Hematopoietic multipotent progenitor cell treated with erythropoietin and hydrocortisone succinate and interleukin-3 and kit ligand, for 17 days (in vitro differentiated cells): ENCODE data around the gene FHIT.
"Not testable (repeated sequence)": the region's sequence is repeated elsewhere in the genome, so short reads cannot be mapped to it uniquely, and the experiment has no call there.

Experiments
- DNase-seq: peaks from one replicate; pipeline ENCODE4 v3.0.0-alpha.2; 2015; ENCODE audit warnings: low spot score

Gene FHIT

DNA sequence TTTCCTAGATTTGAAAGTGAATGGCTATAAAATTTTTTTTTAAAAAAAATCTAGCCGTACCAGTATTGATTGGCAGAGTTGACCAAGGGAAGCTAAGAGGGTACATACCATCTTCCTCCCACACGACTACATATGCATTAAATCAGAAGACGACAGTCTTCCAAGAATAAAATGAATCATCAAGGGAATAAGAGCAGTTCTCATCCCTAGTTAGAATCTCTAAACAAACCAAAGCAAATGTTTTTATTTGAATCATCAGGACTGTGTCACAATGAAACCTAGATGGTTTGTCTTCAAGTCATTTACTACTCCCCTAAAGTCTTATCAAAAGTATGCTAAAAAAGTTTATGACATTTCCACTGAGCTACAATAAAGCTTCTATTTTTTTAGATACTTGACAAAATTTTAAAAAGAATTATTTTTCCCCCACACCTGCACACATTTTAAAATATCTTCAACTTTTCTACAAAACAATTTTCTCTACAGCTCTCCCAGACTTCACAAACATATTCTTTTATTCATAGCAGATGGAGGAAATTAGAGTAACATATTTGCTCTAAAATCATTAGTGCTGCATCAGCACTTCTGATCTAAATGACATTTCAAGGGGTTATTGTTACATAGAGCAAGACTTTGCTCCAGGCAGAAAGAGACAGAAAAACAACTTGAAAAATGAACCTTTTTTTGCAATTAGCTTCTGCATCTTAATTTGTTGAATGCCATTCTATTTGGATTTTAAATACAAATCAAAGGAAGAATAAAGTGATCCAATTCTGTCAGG lies 547.1 kb downstream of the FHIT start:
- no peak for DNase-seq

DNA sequence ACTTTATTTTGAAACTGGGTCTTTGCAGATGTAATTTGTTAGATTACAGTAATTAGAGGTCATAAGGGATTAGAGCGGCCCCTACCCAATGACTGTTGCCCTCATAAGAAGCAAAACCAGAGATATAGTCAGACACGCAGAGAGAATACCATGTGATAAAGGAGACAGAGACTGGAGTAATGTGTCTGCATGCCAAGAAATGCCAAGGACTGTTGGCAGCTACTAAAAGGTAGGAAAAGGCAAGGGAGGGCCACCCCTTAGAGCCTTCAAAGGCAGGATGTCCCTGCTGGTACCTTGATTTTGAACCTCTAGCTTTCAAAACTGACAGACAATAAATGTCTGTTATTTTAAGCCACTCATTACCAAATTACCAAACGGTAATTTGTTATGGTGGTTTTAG lies 548.2 kb downstream of the FHIT start:
- DNase-seq = no peak

DNA sequence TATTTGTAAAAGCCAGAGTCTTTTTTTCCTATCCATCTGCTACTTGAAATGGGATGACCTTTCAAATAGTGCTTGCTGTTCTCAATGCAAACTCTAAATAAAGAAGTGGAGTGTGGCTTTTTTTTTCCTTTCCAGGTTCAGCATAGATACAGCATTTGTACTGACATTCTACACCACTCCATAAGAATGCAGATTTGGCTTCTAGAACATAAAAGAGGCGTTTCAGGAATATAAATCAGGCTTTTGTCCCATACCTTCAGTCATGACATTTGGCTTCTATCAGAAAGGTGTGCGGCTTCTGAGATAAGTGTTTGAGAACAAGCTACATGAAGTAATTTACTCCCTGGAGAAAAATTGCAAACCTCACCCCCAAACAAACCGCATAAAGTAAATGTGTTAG lies 553.1 kb downstream of the FHIT start:
- DNase-seq = no peak

DNA sequence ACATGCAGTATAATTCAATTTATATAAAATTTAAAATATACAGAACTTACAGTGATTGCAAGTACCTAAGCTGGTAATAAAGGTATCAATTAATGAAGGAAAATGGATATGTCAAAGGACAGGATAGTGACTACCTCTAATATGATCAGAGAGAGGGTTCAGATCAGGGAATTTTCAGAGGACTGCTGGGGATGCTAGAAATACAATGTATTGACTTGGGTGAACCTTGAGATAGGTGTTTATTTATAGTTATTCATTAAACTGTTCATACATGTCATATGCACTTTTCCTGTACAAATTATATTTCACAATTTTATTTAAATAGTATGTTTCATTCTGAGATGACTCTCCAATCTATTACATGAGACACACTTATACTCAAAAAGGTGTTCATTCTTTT lies 554.1 kb downstream of the FHIT start:
- DNase-seq = no peak

DNA sequence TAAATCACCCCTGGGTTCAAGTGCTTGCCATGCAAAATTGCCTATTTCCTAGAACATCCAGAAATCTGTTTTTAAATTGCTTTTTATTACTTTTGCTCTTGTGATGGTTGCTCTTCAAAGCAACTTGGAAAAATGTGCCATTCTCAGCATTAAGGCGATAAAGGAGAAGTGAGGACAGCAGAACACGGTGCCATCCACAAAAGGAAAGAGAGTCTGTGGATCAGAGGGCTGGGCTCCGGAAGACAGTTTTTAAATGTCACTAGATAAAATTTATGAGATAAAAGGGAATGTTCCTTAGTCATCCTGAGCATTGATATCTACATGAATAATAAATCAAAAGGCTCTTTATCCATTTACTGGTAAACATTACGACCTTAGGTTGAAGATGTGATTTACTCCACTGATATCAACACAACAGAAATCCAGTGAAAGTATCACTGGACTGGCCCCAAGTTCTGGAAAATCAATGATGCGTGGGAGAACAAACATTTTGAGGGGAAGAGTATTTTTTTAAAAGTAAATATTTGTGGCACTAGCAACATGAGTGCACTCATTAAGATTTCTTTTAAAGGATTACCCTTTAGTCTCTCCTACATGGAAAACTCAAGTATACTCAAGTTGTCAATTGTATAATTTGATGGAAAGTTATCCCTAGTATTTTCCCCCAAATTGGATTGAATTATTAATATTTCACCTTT lies 554.7 kb downstream of the FHIT start:
- DNase-seq = no peak

DNA sequence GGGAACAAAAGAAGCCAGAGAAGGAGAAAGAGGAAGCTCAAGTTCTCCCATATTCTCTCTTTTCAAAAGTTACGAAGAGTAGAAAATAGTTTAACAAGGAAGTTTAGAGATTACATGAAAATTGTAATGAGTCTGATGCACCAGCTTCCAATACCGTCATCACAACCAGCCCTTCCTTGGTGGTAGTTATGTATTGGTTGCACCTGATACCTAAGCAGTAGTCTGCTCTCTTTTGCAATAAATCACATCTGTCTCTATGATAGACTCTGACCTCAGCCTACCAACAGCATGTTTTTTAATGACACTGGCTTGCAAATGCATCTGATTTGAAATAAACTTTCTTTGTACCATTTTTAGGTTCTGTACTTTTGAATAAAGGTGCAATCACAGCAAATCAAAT lies 575.8 kb downstream of the FHIT start:
- DNase-seq = no peak

DNA sequence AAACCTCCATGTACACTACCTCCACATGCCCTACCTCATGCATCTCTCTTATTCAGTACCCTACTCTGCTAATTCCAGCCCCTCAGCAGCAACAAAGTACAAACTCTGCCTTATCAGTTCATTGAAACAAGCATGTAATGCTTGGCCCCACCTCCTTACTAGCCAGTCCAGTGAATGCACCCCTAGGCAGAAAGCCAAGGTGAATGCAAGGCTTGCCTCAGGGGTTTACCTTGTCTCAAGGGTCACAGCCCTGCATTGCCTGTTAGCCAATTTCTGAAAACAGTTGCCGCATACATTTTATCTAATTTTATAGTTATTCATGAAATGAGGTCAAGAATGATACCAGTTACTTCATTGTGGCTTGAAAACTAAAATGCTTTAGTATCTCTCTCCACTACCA lies 576.4 kb downstream of the FHIT start:
- no peak for DNase-seq

DNA sequence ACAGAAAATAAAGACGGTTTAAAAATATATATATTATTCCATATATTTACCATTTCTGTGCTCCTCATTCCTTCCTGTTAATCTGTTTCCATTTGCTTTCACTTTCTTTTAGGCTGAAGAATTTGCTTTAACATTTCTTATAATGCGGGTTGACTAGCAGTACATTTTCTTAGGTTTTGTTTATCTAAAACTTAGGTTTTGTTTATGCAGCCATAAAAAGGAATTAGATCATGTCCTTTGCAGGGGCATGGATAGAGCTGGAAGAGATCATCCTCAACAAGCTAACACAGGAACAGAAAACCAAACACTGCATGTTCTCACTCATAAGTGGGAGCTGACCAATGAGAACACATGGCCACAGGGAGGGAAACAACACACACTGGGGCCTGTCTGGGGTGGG lies 578.1 kb downstream of the FHIT start:
- DNase-seq = no peak

DNA sequence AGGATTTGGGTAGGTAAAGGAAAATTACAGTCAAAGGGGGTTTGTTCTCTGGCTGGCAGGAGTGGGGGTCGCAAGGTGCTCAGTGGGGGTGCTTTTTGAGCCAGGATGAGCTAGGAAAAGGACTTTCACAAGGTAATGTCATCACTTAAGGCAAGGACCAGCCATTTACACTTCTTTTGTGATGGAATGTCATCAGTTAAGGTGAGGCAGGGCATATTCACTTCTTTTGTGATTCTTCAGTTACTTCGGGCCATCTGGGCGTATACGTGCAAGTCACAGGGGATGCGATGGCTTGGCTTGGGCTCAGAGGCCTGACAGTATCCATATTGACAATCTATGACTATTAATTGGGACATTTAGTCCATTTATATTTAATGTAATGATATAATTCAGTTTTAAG lies 578.9 kb downstream of the FHIT start:
- not testable (repeated sequence) for DNase-seq

DNA sequence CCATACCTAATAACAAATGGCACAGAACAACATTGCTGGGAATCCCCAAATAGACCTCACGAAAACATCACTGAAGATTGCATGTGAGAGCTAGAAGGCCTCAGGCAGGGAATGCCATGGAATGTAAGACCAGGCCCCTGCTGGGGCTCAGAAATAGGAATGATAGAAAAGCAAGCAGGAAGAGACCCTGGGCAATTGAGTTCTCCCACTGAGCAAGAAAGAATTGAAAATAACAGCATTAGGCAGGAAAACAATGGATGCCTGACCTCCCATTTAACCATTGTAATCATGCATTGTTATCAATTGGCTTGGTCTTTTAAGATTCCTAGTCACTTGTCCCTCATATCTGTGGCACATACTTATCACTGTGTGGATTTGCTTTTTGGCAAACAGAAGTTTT lies 581.6 kb downstream of the FHIT start:
- DNase-seq = no peak

DNA sequence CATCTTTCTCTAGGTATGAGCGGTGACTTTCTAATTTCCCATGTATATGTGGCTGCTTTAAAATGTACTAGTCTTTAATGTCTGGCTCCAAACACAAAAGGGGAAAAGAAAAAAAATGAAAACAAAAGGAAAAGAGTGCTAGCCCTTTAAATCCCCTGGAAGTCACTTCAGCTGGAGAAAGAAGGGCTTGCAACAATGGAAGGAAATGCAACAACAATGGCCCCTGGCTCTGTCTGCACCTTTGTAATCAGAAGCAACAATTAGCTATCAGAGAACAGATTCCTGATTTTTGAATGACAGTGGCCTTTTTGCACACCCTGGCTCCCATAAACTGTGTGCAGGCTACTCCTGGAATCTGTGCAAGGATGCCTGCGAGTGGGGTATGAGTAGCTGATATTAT lies 591.2 kb downstream of the FHIT start:
- DNase-seq = no peak

DNA sequence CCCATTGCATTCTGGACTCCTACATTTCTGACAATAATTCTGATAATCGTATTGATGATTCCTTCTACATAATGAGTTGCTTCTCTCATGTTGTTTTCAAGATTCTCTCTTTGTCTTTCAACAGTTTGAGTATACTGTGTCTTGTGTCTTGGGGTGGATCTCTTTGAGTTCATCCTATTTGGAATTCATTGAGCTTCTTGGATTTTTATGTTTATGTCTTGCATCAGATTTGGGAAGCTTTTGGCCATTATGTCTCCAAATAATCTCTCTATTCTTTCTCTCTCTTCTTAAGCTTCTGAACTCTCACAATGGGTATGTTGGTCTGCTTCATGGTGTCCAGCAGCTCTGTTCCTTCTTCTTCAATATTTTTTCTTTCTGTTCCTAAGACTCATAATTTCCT lies 592.2 kb downstream of the FHIT start:
- DNase-seq = no peak

DNA sequence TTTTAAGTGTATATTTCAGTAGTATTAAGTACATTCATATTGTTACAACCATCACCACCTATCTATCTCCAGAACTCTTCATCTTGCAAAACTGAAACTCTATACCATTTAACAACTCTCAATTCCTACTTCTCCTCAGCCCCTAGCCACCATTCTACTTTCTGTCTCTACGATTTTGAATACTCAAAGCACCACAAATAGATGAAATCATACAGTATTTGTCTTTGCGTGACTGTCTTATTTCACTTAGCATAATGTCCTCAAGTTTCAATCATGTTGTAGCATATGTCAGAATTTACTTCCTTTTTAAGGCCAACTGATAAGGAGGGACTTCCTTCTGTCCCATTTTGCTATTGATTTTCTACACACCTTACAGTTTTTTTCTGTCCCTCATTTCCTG lies 593.3 kb downstream of the FHIT start:
- DNase-seq = no peak

DNA sequence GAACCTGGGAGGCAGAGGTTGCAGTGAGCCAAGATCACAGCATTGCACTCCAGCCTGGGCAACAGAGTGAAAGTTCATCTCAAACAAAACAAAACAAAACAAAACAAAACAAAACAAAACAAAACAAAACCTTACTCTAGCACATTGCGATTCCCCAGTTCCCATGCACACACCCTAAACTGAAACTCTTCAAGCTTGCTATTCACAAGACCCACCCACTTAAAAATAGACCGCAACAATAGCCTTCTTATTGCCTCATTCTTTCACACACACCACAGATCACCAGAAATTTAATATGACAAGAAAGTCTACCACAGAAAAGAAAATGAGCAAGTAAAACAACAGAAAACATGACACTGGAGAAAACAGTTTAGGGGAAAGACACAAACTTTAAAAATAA lies 598.4 kb downstream of the FHIT start:
- DNase-seq = no peak

DNA sequence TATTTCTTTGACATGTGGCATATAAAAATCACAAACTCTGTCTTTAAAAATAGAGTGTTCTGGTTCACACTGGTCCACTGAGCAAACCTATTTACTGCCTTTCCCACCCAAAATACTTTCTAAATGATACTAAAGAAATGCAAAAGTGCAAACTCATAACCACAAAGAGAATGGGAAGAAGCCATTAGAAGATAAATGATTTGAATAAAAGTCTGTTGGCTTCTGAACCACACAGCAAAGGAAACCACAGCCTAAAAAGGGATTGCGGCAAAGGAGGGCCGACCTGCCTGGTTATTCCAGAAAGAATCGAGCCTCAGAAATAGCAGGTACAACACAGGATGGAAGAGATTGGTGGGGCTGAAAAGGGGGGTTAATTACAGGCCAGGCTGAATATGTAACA lies 599.5 kb downstream of the FHIT start:
- no peak for DNase-seq

DNA sequence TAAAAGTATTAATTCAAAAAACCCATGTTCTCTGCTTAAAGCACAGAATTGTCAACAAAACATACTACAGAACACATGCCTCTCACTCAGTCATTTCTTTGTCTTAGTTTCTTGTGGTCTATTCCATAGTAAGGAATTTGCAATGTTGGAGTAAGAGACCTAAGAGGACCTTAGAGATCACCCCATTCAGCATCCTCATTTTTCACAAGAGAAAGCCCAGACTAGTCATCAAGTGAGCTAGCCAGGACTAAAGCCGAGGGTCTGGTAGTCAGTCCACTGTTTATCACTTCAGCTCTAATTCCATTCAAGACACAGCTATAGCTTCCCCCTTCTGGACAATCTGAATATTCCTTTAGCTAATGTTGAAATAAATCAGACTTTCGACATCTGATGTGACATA lies 601.1 kb downstream of the FHIT start:
- no peak for DNase-seq

DNA sequence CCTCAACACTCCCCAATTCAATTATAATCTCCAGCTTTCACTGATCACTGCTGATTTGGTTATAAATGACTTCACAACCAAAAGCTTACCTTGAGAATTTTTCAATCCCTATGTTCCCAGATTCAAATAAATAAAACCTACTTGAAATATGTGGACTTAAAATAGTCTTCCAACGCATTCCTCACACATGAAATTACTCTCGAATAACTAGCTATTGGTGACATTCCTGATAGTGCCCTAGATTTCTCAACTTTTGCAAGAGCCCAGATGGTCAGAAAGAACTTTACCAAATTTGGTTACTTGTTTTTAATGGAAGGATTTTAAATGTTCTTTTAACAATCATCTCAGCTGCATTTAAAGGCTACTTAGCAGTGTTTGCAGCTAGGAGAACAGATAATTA lies 605.5 kb downstream of the FHIT start:
- no peak for DNase-seq

DNA sequence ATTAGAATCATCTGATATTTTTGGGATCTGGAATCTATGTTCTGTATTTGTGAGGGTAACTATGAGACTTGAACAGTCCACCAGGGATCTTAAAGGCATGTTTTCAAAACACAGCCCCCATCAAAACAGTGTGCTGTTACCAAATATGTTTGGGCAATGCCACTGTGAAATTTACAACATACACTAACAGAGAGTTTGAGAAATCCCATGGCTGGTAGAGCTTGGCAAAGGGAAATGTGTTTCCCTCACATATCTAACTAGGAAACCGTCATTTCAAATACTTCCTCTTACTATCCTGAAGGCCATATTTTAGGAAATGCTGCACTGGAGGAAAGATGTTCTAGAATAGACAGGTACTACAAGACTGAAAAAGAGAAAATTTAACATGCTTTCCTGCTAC lies 607.4 kb downstream of the FHIT start:
- no peak for DNase-seq

DNA sequence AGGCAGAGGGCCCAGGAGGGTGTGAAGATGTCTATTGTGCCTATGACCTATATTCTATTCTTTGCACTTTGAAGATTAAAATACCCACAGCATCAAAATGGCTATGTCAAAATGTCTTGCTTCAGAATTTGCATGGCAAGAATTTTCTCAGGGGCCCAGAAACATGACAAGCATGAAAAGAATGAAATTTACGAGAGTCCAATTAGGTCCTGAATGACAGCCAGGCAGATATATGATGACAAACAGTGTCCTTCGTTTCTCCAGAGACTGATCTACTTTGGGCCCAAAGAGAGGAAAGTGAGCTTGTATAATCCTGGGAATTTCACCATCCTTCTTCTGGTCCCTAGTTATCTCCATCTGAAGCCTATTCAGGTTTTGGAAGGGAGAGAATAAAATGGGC lies 609.9 kb downstream of the FHIT start:
- no peak for DNase-seq

DNA sequence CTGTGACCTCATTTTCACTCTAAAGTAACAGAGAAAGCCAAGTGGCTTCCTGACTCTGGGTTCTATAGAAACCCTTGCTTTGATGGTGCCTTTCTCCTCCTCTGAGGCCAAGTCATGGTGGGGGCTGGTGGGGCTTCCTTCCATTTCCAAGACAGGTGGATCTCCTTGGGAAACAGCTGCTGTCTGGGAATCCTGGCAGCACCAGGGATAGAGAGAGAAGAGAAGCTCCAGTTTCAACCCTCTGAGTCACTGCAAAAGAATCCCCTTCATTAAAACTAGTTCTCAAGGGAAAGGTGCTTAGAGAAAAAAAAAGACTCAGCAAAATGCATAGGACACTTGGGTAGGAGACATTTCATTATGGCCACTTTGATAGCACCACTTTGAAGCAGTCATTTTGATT lies 614.4 kb downstream of the FHIT start:
- no peak for DNase-seq

DNA sequence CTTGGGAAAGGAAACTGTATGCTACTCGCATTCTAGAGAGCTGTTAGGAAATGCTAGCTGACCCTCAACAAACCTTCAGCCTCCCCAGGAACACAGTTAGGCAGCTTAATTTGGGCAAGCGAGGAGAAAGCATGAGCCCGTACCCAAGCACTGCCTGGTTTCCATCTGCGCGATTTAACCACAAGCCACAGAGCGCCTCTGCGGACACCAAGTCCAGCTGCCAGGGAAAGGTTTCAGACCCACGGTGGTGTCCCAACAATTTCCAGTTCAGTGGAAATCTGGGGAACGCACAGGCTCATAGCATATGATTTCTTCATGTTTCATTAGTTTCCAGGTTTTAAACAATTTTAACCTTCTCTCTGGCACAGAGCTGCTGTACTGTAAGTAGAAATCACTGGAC lies 617.6 kb downstream of the FHIT start:
- DNase-seq = no peak

DNA sequence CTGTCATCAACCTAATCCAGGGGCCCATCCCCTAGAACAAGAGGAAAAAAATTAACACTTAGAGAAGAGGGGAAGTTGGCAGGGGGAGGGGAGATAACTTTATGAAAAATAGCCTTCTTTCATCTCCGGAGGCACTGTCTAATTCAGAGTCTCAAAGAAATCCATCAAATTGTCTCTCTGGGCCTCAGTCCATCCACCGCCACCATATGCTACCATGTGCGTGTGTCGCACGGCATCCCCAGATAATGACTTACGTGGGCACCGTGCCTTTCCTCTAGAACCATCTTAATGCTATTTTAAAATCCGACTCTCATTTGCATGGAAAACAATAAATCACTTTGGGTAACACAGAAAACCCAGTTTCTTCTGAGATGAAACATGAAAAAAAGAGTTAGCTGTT lies 619.7 kb downstream of the FHIT start:
- no peak for DNase-seq

DNA sequence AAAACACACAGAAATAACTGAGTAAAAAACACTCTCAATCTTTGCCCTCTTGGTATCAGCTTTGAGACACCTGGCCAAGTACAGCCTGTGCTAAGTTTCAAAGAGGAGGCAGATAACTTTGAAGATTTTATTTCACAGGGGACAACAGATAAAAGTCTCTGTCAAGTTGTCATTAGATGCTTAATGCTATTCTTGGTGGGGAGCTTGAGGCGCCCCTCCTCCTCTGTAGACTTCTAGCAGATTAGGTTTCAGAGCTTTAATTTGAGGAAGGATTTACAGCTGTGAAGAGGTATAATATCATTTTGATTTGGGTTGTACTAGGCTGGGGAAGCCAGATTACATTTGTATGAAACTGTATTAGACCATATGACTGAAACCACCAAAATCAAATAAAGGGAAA lies 620.3 kb downstream of the FHIT start:
- no peak for DNase-seq

DNA sequence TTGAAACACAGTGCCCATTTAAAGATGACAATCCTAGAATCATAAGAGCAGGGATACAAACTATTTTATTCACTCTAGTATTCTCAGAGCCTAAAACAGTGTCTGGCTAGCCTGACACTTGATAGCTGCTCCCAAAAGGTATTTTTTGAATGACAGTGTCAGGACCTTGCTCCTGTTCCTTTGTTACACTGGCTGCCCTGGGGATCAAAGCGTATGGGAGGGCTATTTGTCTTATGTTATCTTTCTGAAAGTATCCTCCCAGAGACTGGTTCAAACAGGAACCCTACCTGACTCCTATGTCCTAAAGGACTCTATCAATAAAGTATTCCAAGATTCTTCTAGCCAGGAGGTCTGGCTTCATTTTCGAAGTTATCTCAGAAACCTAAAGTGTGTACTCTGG lies 621.4 kb downstream of the FHIT start:
- DNase-seq = no peak
